Kidney epithelial cell (primary cell): ENCODE data around the gene ASIC1. TPM values are rescaled to one million over a fixed set of nuclear protein-coding genes. Genes with fewer than 3 reads are reported as not detected.

Experiments
- DNase-seq: peaks from one replicate; pipeline ENCODE4 v3.0.0-alpha.2; 2010; ENCODE audit warnings: low read depth
- H3K27me3 ChIP-seq: 2 replicates; pipeline ENCODE4 v1.6.0; 2011; ENCODE audit warnings: low read length; ENCODE audit not compliant: control insufficient read depth, insufficient read depth
- H3K36me3 ChIP-seq: 2 replicates; pipeline ENCODE4 v1.5.1; 2011; ENCODE audit warnings: low read length; ENCODE audit not compliant: control insufficient read depth, insufficient read depth
- H3K4me3 ChIP-seq: 2 replicates; pipeline ENCODE4 v1.5.1; 2011; ENCODE audit warnings: low read depth, mild to moderate bottlenecking, control low read depth, low read length
- total RNA-seq: library from RNA; depleted of rRNA; stranded (reverse); fragments of >200 nt; gene quantifications from 2 replicates; pipeline ENCODE4 v1.2.3, GENCODE V29; 2015
- TF ChIP-seq, protein P1 (sequence below): IDR thresholded peaks from 2 replicates; pipeline ENCODE4 v1.5.1; 2011; ENCODE audit warnings: mild to moderate bottlenecking, moderate library complexity, low read length, control low read depth, inconsistent platforms; ENCODE audit not compliant: insufficient read depth, poor library complexity, severe bottlenecking

ASIC1 gene
- total RNA-seq, 1 donor from 2014 or later, result 0.75 TPM

GRCh38 chr12:50066402-50066801, 9.0 kb downstream of the ASIC1 start:
- Histone ChIP-seq H3K36me3 (no peaks in the 10 kb centered on the region), H3K4me3 (no peak overlapping the region), H3K27me3 (no peaks in the 10 kb centered on the region)
- TF ChIP-seq, protein P1, sequence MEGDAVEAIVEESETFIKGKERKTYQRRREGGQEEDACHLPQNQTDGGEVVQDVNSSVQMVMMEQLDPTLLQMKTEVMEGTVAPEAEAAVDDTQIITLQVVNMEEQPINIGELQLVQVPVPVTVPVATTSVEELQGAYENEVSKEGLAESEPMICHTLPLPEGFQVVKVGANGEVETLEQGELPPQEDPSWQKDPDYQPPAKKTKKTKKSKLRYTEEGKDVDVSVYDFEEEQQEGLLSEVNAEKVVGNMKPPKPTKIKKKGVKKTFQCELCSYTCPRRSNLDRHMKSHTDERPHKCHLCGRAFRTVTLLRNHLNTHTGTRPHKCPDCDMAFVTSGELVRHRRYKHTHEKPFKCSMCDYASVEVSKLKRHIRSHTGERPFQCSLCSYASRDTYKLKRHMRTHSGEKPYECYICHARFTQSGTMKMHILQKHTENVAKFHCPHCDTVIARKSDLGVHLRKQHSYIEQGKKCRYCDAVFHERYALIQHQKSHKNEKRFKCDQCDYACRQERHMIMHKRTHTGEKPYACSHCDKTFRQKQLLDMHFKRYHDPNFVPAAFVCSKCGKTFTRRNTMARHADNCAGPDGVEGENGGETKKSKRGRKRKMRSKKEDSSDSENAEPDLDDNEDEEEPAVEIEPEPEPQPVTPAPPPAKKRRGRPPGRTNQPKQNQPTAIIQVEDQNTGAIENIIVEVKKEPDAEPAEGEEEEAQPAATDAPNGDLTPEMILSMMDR, result no peak
- DNase-seq, result peak; percentile 79

- TF ChIP-seq, protein P1, result no peak
- H3K36me3 ChIP-seq, result no peaks in the 10 kb centered on the region
- no peak for DNase-seq
- no peaks in the 10 kb centered on the region for H3K27me3 ChIP-seq
- H3K4me3 ChIP-seq, result no peak overlapping the region
Observed at GRCh38 chr12:50069069-50069468, 11.7 kb downstream of the ASIC1 start.

DNA sequence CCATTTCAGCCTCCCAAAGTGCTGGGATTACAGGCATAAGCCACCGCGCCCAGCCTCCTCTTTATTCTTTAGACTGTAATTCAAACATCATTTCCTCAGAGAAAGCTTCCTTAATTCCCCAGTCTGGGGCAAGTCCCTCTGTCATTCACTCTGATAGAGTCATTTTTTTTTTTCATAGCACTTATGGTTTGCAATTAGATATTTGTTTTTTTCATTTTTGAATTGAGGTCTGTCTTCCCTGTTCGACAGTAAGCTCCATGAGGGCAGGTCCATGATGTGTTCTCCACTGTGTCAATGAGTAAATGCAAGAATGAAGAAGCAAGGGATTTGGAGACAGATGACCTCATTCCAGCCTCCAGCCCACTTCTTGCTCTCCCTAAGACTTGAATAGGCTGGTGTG, 12.1 kb downstream of the ASIC1 start:
- no peaks in the 10 kb centered on the region for H3K27me3 ChIP-seq
- H3K36me3 ChIP-seq, result no peaks in the 10 kb centered on the region
- DNase-seq, result no peak
- TF ChIP-seq, protein P1, result no peak
- H3K4me3 ChIP-seq, result no peak overlapping the region

- no peak for DNase-seq
- Histone ChIP-seq H3K36me3 (no peaks in the 10 kb centered on the region), H3K4me3 (no peak overlapping the region), H3K27me3 (no peaks in the 10 kb centered on the region)
- TF ChIP-seq, protein P1, result peak; percentile 93
Observed at GRCh38 chr12:50070314-50071060, 13.1 kb downstream of the ASIC1 start.

GRCh38 chr12:50072198-50072907, 15.0 kb downstream of the ASIC1 start:
- Histone ChIP-seq H3K36me3 (no peaks in the 10 kb centered on the region), H3K27me3 (no peaks in the 10 kb centered on the region), H3K4me3 (no peak overlapping the region)
- no peak for DNase-seq
- TF ChIP-seq, protein P1, result no peak

GRCh38 chr12:50073206-50073605, 15.8 kb downstream of the ASIC1 start:
- Histone ChIP-seq H3K27me3 (no peaks in the 10 kb centered on the region), H3K36me3 (no peaks in the 10 kb centered on the region), H3K4me3 (no peak overlapping the region)
- no peak for DNase-seq
- TF ChIP-seq, protein P1, result no peak
